ENCODE measurements around the gene CDYL2.

DNA sequence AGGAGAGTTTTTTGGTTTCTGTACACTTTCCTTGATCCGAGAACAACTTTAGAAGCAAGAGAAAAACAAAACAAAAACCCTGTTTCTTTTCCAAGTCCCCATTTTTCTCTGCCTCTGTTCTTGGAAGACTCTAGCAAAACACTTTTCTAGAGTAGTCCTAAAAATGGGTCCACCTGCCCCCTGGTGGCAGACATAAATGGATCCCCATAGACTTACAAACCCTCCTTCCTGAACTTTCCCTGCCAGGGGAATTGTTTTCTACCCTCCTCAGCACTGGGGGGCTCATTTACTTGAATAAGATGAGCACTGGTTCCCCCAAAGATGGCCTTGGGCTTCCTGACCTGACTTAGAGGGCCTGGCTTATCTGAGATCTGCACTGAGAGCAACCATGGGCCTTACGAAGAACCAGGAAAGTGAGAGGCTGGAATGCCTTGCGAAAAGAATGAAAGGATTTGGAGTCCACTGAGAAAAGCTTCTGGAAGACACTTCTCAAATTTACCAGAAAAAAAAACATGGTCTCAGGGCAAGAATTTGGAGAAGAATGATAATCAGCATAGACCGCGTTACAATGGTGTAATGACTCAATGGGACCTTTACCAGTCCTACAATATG lies 48.0 kb upstream of the CDYL2 start:
- TF ChIP-seq EZH2phosphoT487 (IDR thresholded peaks at IDR 0.05; ENCODE audit: insufficient read depth, low read depth) = no peak
- no peak for TF ChIP-seq EZH2 (IDR thresholded peaks at IDR 0.05; ENCODE audit: insufficient read depth, poor library complexity, severe bottlenecking)
